Activated naive CD4-positive, alpha-beta T cell treated with Interleukin-2 at 50 U/mL for 16 hours (primary cell): ENCODE measurements around the gene ELL3.
"Not testable (repeated sequence)": the region's sequence is repeated elsewhere in the genome, so short reads cannot be mapped to it uniquely, and the experiment has no call there.

Experiments used
- DNase-seq: peaks from one replicate; pipeline ENCODE4 v3.0.0-alpha.2; 2020

The ELL3 gene

DNA sequence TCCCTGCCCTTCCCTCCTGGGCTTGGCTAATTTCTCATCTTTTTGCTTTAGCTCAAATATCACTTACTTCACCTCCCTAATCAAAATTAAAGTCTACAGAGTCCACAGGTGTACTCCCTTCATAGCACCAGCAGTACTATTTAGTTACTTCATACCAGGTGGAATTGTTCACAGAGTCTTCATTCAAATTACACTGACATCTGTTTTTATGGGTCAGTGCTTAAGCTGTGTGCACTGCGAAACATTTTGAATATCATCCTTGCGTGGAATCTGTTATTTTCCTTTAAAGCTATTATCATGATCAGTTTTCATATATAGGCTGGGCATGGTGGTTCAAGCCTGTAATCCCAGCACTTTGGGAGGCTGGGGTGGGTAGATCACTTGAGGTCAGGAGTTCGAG is 12.6 kb upstream of the ELL3 start:
- DNase-seq: no peak

DNA sequence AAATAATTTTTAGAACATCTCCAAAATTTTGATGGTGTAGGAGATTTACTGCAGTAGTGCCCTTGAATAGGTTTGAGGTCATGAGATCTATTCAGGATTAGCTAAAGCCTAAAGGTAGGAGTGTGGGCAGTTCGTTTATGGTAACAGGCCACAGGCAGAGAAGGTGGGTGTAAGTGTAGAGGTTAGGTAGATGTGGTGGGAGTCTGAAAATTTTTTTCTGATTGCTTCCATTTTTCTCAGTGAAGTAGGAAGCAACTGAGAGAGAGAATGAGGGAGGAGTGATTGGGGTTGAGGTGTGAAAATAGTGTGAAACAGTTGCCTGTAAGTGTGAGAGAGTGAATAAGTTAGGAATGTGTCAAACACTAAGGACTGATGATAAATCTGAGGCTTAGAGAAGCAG is 2.2 kb upstream of the ELL3 start:
- DNase-seq: no peak

DNA sequence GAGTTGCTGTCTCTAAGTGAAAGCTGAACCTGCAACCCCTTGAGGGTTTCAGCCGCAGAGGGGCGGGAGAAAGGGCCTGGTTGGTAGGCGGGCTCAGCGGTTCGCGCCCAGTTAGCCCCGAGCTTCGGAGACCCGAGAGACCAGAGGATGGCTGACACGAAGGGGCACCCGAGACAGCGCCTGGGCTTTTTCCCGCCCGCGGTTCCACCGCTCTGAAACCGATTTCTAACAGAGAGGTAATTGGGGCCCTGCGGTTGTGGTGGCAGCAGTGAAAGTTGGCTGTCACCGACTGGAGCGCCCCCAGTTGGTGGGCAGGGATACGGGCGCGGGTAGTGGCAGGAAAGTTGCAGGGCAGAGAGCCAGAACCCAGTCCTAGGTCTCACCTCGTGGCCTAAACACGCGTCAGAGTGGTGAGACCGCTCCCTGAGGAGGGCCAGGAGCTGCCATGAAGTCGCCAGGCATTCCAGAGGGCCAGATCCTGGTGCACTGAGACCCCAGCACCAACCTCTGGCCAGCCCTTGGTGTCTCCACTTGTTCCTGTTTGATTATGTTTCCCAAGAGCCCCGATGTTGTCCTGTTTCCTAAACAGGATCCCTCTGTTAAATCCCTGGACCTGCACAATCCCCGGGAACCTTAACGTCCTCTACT is 625 bp upstream of the ELL3 start:
- peak; percentile 85 for DNase-seq

GRCh38 chr15:43776101-43776717 is 557 bp downstream of the ELL3 start:
- DNase-seq: peak; percentile 24

GRCh38 chr15:43775411-43775965 is 1.3 kb downstream of the ELL3 start:
- DNase-seq: no peak

GRCh38 chr15:43774062-43774461 is 2.7 kb downstream of the ELL3 start:
- no peak for DNase-seq

DNA sequence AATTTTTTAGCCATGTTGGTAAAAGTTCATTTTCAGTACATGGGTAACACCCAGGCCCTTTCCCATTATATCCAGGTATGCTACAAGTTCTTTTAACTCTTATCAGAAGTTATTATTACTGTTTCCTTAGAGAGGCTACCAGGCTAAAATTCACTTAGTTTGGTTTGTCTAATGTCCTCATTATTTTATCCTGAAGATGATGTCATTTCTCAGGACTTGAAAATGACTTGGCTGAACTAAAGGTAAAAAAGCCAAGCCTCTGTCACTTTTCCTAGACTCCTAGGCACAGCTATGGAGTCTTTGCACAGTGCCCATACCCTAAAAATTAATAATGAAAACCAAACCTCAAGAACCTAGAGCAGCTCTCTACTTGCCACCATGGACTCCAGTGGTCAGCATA is 4.1 kb downstream of the ELL3 start:
- no peak for DNase-seq

DNA sequence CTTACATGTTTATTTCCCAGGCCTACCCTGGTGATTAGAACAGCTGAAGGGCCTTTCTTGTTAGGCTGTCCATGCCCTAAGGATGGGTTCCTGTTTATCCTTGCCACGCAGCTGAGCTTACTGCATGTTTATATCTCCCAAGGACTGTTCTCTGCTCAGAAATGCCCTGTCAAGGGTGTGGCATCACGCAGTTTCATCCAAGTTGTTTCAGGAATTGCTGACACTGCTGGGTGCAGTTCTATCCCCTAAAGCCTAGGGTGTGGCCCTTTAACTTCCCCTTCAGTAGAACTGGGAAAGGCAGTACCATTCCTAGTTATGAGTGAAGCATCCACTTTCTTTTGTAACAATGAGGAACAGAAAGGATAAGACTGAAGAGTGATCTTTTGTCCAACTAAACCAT is 5.0 kb downstream of the ELL3 start:
- no peak for DNase-seq

- DNase-seq: peak; percentile 61
These were observed 7.1 kb downstream of the ELL3 start for GRCh38 chr15:43769584-43770228.

GRCh38 chr15:43763819-43764446 is 12.8 kb downstream of the ELL3 start:
- DNase-seq: no peak

DNA sequence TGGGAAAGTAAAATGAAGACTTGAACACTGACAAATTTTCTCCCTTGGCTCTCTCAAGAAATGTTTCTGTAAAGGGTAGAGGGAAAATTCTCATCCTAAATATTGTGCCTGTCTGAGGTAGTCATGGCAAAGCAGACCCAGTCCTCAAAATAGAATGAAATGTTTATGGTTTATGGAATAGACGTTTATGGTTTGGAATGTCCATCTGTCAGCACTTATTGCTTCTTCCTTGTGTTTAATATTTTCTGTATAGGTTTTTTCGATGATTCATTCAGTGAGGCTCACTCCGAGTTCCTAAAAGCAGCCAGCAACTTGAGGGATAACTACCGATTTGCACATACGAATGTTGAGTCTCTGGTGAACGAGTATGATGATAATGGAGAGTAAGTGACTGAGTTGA is 13.9 kb downstream of the ELL3 start:
- no peak for DNase-seq

GRCh38 chr15:43751885-43752284 is 24.9 kb downstream of the ELL3 start:
- DNase-seq: no peak

DNA sequence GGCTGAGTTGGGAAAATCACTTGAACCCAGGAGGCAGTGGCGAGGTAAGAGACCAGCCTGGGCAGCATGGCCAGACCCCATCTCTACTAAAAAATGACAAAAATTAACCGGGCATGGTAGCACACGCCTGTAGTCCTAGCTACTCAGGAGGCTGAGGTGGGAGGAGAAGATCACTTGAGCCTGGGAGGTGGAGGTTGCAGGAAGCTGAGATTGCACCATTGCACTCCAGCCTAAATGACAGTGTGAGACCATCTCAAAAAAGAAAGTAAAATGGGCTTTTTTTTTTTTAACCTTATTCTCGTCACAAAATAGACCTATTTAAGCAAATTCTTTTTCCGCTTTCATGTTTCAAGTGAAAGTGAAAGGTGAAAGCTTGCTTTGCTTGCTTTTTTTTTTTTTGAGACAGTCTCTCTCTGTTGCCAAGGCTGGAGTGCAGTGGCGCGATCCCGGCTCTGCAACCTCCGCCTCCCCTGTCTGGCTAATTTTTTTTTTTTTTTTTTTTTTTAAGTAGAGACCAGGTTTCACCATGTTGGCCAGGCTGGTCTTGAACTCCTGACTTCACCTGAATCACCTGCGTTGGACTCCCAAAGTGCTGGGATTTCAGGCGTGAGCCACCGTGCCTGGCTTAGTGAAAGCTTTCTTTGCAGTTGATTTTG is 26.9 kb downstream of the ELL3 start:
- DNase-seq: peak; percentile 50

GRCh38 chr15:43748376-43748775 is 28.4 kb downstream of the ELL3 start:
- no peak for DNase-seq

DNA sequence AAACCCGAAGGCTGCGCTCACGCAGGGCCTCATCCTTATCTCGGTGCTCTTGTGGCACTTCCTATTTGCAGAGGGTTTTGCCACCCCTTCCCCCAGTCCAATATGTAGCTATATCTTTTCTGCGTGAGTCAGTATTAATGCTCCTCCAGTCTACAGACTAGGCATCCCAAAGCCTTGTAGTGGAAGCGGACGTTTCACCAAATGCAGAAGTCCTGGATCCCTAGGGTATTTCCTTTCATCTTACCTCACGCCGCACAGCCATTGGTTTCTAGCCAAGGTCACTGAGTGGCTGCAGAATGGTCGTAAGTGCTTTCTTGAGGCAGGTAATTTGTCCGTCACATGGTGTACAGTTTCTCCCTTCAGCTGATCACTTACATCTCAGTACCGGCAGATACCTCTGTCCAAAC is 29.9 kb downstream of the ELL3 start:
- not testable (repeated sequence) for DNase-seq

- DNase-seq: peak; percentile 90
These were observed 30.4 kb downstream of the ELL3 start, which contains the start of gene PDIA3 for GRCh38 chr15:43746245-43746902. Gene PDIA3, plus strand, starts transcription at chr15:43746438. Its CDS starts 102 bp downstream, at chr15:43746540.

DNA sequence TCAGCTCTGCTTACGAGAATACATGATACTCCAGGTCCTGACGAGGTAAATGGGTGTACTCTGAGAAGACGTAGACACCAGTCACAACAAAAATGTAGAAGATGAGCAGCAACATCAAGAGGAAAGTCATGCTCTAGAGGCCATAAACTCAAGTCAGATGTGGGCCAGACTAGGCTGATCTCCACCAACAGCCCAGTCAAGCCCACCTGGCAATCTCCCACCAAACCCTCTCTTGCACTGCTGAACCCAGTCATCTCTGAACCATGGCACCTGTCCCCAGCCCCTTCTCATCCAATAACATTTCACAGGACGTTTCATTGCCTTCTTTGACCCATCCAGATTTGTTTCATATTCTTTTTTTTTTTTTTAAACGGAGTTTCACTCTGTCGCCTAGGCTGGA is 41.4 kb downstream of the ELL3 start:
- no peak for DNase-seq

DNA sequence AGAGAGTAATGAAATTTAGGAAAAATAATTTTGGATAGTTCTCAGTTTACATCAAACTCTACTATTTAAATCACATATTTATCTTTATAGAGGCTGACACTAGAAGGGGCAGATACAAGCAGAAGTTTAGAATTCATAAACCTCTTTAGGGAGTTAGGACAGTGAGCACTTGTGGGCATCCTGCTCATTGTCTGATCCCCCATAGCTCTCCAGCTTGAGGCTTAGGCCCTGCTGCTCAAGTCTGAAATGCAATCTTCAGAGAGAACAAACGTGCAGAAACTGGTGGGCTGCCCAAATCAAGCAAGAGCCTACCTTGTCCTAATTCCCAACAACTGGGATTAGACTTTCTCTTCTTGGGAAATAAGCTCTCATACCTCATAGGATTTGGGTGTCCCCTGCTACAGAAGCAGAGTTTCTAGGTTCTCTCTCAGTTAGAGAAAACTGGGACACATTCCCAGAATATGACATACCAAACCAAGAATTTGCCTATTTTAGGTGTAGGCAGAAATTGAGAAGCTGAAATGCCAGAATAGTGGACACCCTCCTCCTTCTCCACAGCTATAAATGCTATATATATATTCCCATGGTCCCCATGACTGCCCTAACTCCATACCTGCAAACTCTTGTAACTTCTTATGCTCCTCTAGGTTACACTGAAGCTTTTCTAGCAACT is 48.6 kb downstream of the ELL3 start:
- not testable (repeated sequence) for DNase-seq

- not testable (repeated sequence) for DNase-seq
These were observed 50.5 kb downstream of the ELL3 start for GRCh38 chr15:43726306-43726705.

GRCh38 chr15:43723151-43723550 is 53.6 kb downstream of the ELL3 start:
- DNase-seq: no peak
